HepG2 (cell line): ENCODE data around the gene DDO. TPM values are rescaled to one million over a fixed set of nuclear protein-coding genes. Genes with fewer than 3 reads are reported as not detected.

Experiments used
- ATAC-seq: fragments of 200-7000 bp; cut with Tn5 transposase; 3 replicates; pipeline ENCODE4 v1.9.1; 2020; ENCODE audit warnings: mild to moderate bottlenecking, moderate library complexity
- BruUV-seq: library from RNA; stranded (reverse); fragments of 400-500 nt; replicated peaks from 2 replicates; lab custom pipeline; 2021; lab: Mats Ljungman, UMichigan
- CTCF ChIA-PET: fragments of 300-600 bp; formaldehyde crosslinking; extraction: SDS; loops from one replicate; lab custom pipeline; 2021; ENCODE audit warnings: low total read pairs, inconsistent platforms, low intra/inter-chr PET ratio; lab: Yijun Ruan, JAX
- POLR2A ChIA-PET: fragments of 350-600 bp; sonication (Branson Sonifier 250); formaldehyde crosslinking; loops from one replicate; lab custom pipeline; 2020; ENCODE audit warnings: antibody characterized with exemption, inconsistent platforms; lab: Yijun Ruan, JAX
- DNase-seq: peaks from one replicate; pipeline ENCODE4 v3.0.0-alpha.2; 2015; ENCODE audit warnings: low spot score
- FAIRE-seq: peaks from 3 replicates; lab custom pipeline; 2011; peaks lifted over from hg19 to GRCh38; lab: Jason Lieb, UNC
- H2AFZ ChIP-seq: one replicate; pipeline ENCODE4 v1.6.1; 2011; ENCODE audit warnings: low read length, inconsistent platforms
- H3K27ac ChIP-seq: fragments of 300-600 bp; 3 replicates; pipeline ENCODE4 v1.8.0; 2011; ENCODE audit warnings: mixed run types, mild to moderate bottlenecking, mixed read lengths, low read length, inconsistent platforms; ENCODE audit not compliant: insufficient read depth; ENCODE audit errors: extremely low read length
- H3K27me3 ChIP-seq, 2 experiments: fragments of 200-600 bp in 1 of 2; 2 replicates in 1 of 2; 3 replicates in 1 of 2; pipeline versions ENCODE4 v1.6.0 to v1.8.0; 2011; ENCODE audit warnings: low read length in 2 of 2, mild to moderate bottlenecking in 2 of 2, moderate library complexity in 2 of 2, inconsistent platforms in 1 of 2; ENCODE audit not compliant: insufficient read depth in 2 of 2, control insufficient read depth in 1 of 2
- H3K36me3 ChIP-seq, 2 experiments: fragments of 200-600 bp in 1 of 2; replicated peaks in 1 of 2; 2 replicates in 1 of 2; 3 replicates in 1 of 2; pipeline versions ENCODE4 v1.5.1 to v1.8.0; 2011; ENCODE audit warnings: low read length in 2 of 2, inconsistent platforms in 1 of 2; ENCODE audit not compliant: insufficient read depth in 2 of 2, control insufficient read depth in 1 of 2
- H3K4me1 ChIP-seq: 2 replicates; pipeline ENCODE4 v1.5.1; 2012; ENCODE audit warnings: low read length, inconsistent platforms; ENCODE audit not compliant: insufficient read depth
- H3K4me2 ChIP-seq: 2 replicates; pipeline ENCODE4 v1.6.0; 2011; ENCODE audit warnings: low read depth, low read length, inconsistent platforms
- H3K4me3 ChIP-seq, 3 experiments: fragments of 200-600 bp in 1 of 3; sonication (generic), shearing (Covaris generic) in 1 of 3; replicated peaks in 1 of 3; 2 replicates each; pipeline ENCODE4 v1.5.1; 2011 to 2016; ENCODE audit warnings: low read length in 3 of 3, inconsistent platforms in 2 of 3, low read depth in 2 of 3, mild to moderate bottlenecking in 2 of 3, control low read depth in 1 of 3, mixed read lengths in 1 of 3; ENCODE audit not compliant: insufficient read depth in 1 of 3
- H3K79me2 ChIP-seq: one replicate; pipeline ENCODE4 v1.6.1; 2011; ENCODE audit warnings: low read length, inconsistent platforms; ENCODE audit not compliant: insufficient read depth
- H3K9ac ChIP-seq: 2 replicates; pipeline ENCODE4 v1.6.0; 2011; ENCODE audit warnings: mild to moderate bottlenecking, low read depth, low read length, inconsistent platforms; ENCODE audit not compliant: insufficient read depth
- H3K9me3 ChIP-seq: 2 replicates; pipeline ENCODE4 v1.5.1; 2012; ENCODE audit warnings: mild to moderate bottlenecking, low read length
- H4K20me1 ChIP-seq: 2 replicates; pipeline ENCODE4 v1.6.0; 2011; ENCODE audit warnings: inconsistent platforms, mild to moderate bottlenecking, low read length, moderate library complexity; ENCODE audit not compliant: insufficient read depth
- ATM ChIP-seq: fragments of 450-650 bp; IDR thresholded peaks from 2 replicates; pipeline ENCODE4 v1.7.1; 2017; ENCODE audit warnings: mild to moderate bottlenecking, borderline replicate concordance
- FOXO4 ChIP-seq: sonication (generic); formaldehyde crosslinking; conservative IDR thresholded peaks from 2 replicates; pipeline ENCODE4 v1.8.1; 2023; ENCODE audit warnings: missing genetic modification reagents
- FUBP1 ChIP-seq: sonication (generic); formaldehyde crosslinking; IDR thresholded peaks from 2 replicates; pipeline ENCODE4 v1.5.1; 2020; ENCODE audit warnings: missing genetic modification reagents, mild to moderate bottlenecking, borderline replicate concordance
- GTF2F1 ChIP-seq: fragments of 150-350 bp; IDR thresholded peaks from 2 replicates; pipeline ENCODE4 v1.6.1; 2014; ENCODE audit warnings: low read length
- MATR3 ChIP-seq: sonication (generic); formaldehyde crosslinking; IDR thresholded peaks from 2 replicates; pipeline ENCODE4 v1.4.0; 2020; ENCODE audit warnings: missing genetic modification reagents
- MYPOP ChIP-seq: sonication (generic); formaldehyde crosslinking; IDR thresholded peaks from 2 replicates; pipeline ENCODE4 v1.8.1; 2023; ENCODE audit warnings: mild to moderate bottlenecking, moderate library complexity, missing genetic modification reagents
- PCBP1 ChIP-seq: fragments of 200-400 bp; formaldehyde crosslinking; IDR thresholded peaks from 2 replicates; pipeline ENCODE4 v1.6.1; 2017; ENCODE audit warnings: mild to moderate bottlenecking, low read depth, low read length, borderline replicate concordance
- ZNF10 ChIP-seq: sonication (generic); formaldehyde crosslinking; IDR thresholded peaks from 2 replicates; pipeline ENCODE4 v1.4.0; 2020; ENCODE audit warnings: mild to moderate bottlenecking, low read depth, missing genetic modification reagents, borderline replicate concordance
- ZNF274 ChIP-seq: sonication (generic); formaldehyde crosslinking; IDR thresholded peaks from 2 replicates; pipeline ENCODE4 v1.5.1; 2020; ENCODE audit warnings: mild to moderate bottlenecking, missing genetic modification reagents
- ZNF34 ChIP-seq: sonication (generic); formaldehyde crosslinking; IDR thresholded peaks from 2 replicates; pipeline ENCODE4 v1.4.0; 2020; ENCODE audit warnings: mild to moderate bottlenecking, missing genetic modification reagents, borderline replicate concordance
- ZNF557 ChIP-seq: sonication (generic); formaldehyde crosslinking; IDR thresholded peaks from 2 replicates; pipeline ENCODE4 v1.4.0; 2020; ENCODE audit warnings: missing genetic modification reagents
- WGBS: methylation state at CpG from one replicate; pipeline ENCODE4 v1.1.6; 2017; ENCODE audit warnings: low lambda C conversion rate; 5-methylcytosine and 5-hydroxymethylcytosine counted together
- in situ Hi-C: cut with HindIII; loops from 2 replicates; pipeline ENCODE4 v1.10.0; 2017; ENCODE audit warnings: low pct_unique_long_range_greater_than_20kb; ENCODE audit not compliant: extremely low pct_ligation_motif_present
- intact Hi-C: fragments of 100-400 bp; cut with micrococcal nuclease; formaldehyde crosslinking; loops from one replicate; pipeline ENCODE4 v1.10.0; 2022; ENCODE audit not compliant: unreplicated experiment
- polyA plus RNA-seq, 8 experiments: library from polyadenylated mRNA; depleted of rRNA in 3 of 8; stranded (reverse) in 7 of 8; unstranded in 1 of 8; fragments of >200 nt; fragmentation: Illumina TruSeq in 4 of 8; extraction: Trizol in 4 of 8; gene quantifications; 2 replicates each; pipeline versions ENCODE4 v1.2.1 to v1.2.3, GENCODE V29; 2011 to 2016; ENCODE audit warnings: low read depth in 4 of 8, missing spikeins in 1 of 8, mixed read lengths in 1 of 8; ENCODE audit not compliant: insufficient read depth in 1 of 8
- total RNA-seq, 5 experiments: library from RNA; depleted of rRNA; stranded (reverse); fragments of >200 nt; fragmentation: Illumina TruSeq; extraction: Trizol; gene quantifications; 2 replicates each; pipeline ENCODE4 v1.2.3, GENCODE V29; 2016; ENCODE audit warnings: low read depth in 1 of 5

Gene DDO
- total and polyA plus RNA-seq, 2 of the 13 experiments (the other 11 are each of a cell fraction or from before 2014, with no cell fraction given) = 6.1 to 10.3 TPM

- ATAC-seq = no peak
- peaks cover 13% of the 10 kb centered on the region for H3K4me1 ChIP-seq
- no peak for FAIRE-seq
- H3K4me2 ChIP-seq = no peak overlapping the region
- DNase-seq = no peak
- no peak overlapping the region for H2AFZ ChIP-seq
- ChIA-PET POLR2A (no interaction called here), CTCF (no interaction called here)
- 63% methylated on average over 7 of the region's 7 CpGs for WGBS
- no peaks in the 10 kb centered on the region for H3K36me3 ChIP-seq
- no peak overlapping the region for H3K4me3 ChIP-seq
- BruUV-seq = no TSS peak
- no peaks in the 10 kb centered on the region; a peak in 1 of 5 replicates for H3K27me3 ChIP-seq
- H3K9ac ChIP-seq = no peak overlapping the region
- in situ Hi-C loops (no loop called here), intact Hi-C loops (no loop called here)
- no peaks in the 10 kb centered on the region for H3K79me2 ChIP-seq
- no peaks in the 10 kb centered on the region for H3K9me3 ChIP-seq
- H4K20me1 ChIP-seq = no peaks in the 10 kb centered on the region
- no peak overlapping the region for H3K27ac ChIP-seq
- no peak for TF ChIP-seq GTF2F1
Measured at GRCh38 chr6:110352563-110353262, 62.7 kb downstream of the DDO start.

- no TSS peak for BruUV-seq
- no peak overlapping the region for H3K4me2 ChIP-seq
- H3K79me2 ChIP-seq = no peaks in the 10 kb centered on the region
- FAIRE-seq = no peak
- H3K4me3 ChIP-seq = no peak overlapping the region
- DNase-seq = no peak
- no peak overlapping the region for H2AFZ ChIP-seq
- H3K9ac ChIP-seq = no peak overlapping the region
- no peak for ATAC-seq
- no peaks in the 10 kb centered on the region; a peak in 2 of 5 replicates for H3K27me3 ChIP-seq
- ChIA-PET POLR2A (no interaction called here), CTCF (no interaction called here)
- intact Hi-C loops (no loop called here), in situ Hi-C loops (no loop called here)
- no peak overlapping the region for H3K27ac ChIP-seq
- no peaks in the 10 kb centered on the region for H4K20me1 ChIP-seq
- H3K9me3 ChIP-seq = no peaks in the 10 kb centered on the region
- no peaks in the 10 kb centered on the region for H3K36me3 ChIP-seq
- WGBS = 17% methylated on average over 4 of the region's 4 CpGs
- peaks cover 13% of the 10 kb centered on the region for H3K4me1 ChIP-seq
- TF ChIP-seq ZNF10 (CRISPR knock-in tag) = no peak
- TF ChIP-seq MATR3 (CRISPR knock-in tag) = no peak
- no peak for TF ChIP-seq FUBP1 (CRISPR knock-in tag)
- no peak for TF ChIP-seq ZNF557 (CRISPR knock-in tag)
- no peak for TF ChIP-seq MYPOP
- no peak for TF ChIP-seq ATM
- TF ChIP-seq FOXO4 (CRISPR knock-in tag) = no peak
- TF ChIP-seq ZNF274 = no peak
- no peak for TF ChIP-seq PCBP1
- no peak for TF ChIP-seq ZNF34 (CRISPR knock-in tag)
Measured at GRCh38 chr6:110351986-110352385, 63.4 kb downstream of the DDO start.
